GM12892 (cell line): ENCODE results near the gene HDAC4.

Experiments used
- POLR2A ChIP-seq: IDR thresholded peaks from 2 replicates; pipeline ENCODE4 v1.6.1; 2011; ENCODE audit warnings: low read depth, low read length, control low read depth
- POLR2AphosphoS5 ChIP-seq: IDR thresholded peaks from 2 replicates; pipeline ENCODE4 v1.6.1; 2011; ENCODE audit warnings: low read depth, low read length, control low read depth
- TAF1 ChIP-seq: IDR thresholded peaks from 2 replicates; pipeline ENCODE4 v1.6.1; 2011; ENCODE audit warnings: low read depth, mild to moderate bottlenecking, control low read depth, low read length, borderline replicate concordance

DNA sequence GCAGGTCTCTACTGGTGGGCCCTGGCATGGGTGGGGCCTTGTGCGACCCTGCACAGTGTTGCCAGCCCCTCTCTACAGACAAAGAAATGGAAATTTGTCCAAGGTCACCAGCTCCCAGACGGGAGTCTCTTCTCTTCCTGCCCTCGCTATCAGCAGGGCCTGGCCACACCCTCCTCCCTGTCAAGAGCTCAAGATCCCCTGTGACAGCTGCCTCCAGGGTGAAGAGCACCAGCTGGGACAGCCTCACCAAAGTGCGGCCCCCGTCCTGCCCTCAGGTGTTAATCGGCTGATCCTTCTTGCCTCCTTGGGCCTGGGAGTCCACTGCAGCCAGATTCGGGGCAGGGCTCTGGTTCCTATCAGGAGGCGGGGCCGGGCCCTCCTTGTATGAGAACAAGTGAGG is 293.9 kb downstream of the HDAC4 start:
- TF ChIP-seq POLR2A (no peak), POLR2AphosphoS5 (no peak), TAF1 (no peak)
